Cardiac muscle cell (in vitro differentiated cells and primary cell): ENCODE measurements around the gene ZMYND11. TPM values are rescaled to one million over a fixed set of nuclear protein-coding genes. Genes with fewer than 3 reads are reported as not detected.
"Not testable (repeated sequence)": the region's sequence is repeated elsewhere in the genome, so short reads cannot be mapped to it uniquely, and the experiment has no call there.

ENCODE experiments used
- DNase-seq, 2 donors: peaks; one replicate each; pipeline versions ENCODE4 v3.0.0 to v3.0.0-alpha.2; 2010 to 2017; ENCODE audit warnings: low read depth in 1 of 2, low spot score in 1 of 2
- H3K27ac ChIP-seq: fragments of 200-600 bp; sonication (generic); 2 replicates; pipeline ENCODE4 v1.5.1; 2016
- H3K27me3 ChIP-seq: fragments of 200-600 bp; sonication (generic); 2 replicates; pipeline ENCODE4 v1.6.0; 2016; ENCODE audit warnings: control low read depth
- H3K36me3 ChIP-seq: fragments of 200-600 bp; sonication (generic); 2 replicates; pipeline ENCODE4 v1.5.1; 2016; ENCODE audit warnings: control low read depth
- H3K4me1 ChIP-seq: fragments of 200-600 bp; sonication (generic); 2 replicates; pipeline ENCODE4 v1.8.1; 2017; ENCODE audit warnings: low read depth, mild to moderate bottlenecking, mixed run types
- H3K4me3 ChIP-seq: fragments of 200-600 bp; sonication (generic); 2 replicates; pipeline ENCODE4 v1.5.1; 2016; ENCODE audit warnings: mild to moderate bottlenecking
- H3K9me3 ChIP-seq: fragments of 200-600 bp; sonication (generic); 2 replicates; pipeline ENCODE4 v1.5.1; 2017; ENCODE audit warnings: low read depth, mild to moderate bottlenecking, control low read depth
- polyA plus RNA-seq: library from polyadenylated mRNA; unstranded; fragments of >200 nt; fragmentation: Nextera tagmentation; extraction: Ambion mirVana; gene quantifications from 2 replicates; pipeline ENCODE4 v1.2.1, GENCODE V29; 2016
- total RNA-seq: library from RNA; depleted of rRNA; stranded (reverse); fragments of >200 nt; gene quantifications from 2 replicates; pipeline ENCODE4 v1.2.3, GENCODE V29; 2016
- TF ChIP-seq, protein P1 (sequence below): IDR thresholded peaks from 2 replicates; pipeline ENCODE4 v1.5.1; 2012; ENCODE audit warnings: low read depth, mild to moderate bottlenecking, low read length

Gene ZMYND11
- total and polyA plus RNA-seq, 2 experiments from 2014 or later, result 34.3 to 65.8 TPM

- no peak overlapping the region for H3K4me3 ChIP-seq
- no peaks in the 10 kb centered on the region for H3K27me3 ChIP-seq
- no peak for DNase-seq
- TF ChIP-seq, protein P1, sequence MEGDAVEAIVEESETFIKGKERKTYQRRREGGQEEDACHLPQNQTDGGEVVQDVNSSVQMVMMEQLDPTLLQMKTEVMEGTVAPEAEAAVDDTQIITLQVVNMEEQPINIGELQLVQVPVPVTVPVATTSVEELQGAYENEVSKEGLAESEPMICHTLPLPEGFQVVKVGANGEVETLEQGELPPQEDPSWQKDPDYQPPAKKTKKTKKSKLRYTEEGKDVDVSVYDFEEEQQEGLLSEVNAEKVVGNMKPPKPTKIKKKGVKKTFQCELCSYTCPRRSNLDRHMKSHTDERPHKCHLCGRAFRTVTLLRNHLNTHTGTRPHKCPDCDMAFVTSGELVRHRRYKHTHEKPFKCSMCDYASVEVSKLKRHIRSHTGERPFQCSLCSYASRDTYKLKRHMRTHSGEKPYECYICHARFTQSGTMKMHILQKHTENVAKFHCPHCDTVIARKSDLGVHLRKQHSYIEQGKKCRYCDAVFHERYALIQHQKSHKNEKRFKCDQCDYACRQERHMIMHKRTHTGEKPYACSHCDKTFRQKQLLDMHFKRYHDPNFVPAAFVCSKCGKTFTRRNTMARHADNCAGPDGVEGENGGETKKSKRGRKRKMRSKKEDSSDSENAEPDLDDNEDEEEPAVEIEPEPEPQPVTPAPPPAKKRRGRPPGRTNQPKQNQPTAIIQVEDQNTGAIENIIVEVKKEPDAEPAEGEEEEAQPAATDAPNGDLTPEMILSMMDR, result no peak
- H3K4me1 ChIP-seq, result peaks cover under 1% of the 10 kb centered on the region
- no peak overlapping the region for H3K27ac ChIP-seq
- peaks cover 15% of the 10 kb centered on the region for H3K36me3 ChIP-seq
- H3K9me3 ChIP-seq, result no peaks in the 10 kb centered on the region
Observed at GRCh38 chr10:184174-184573, 48.9 kb downstream of the ZMYND11 start.

- TF ChIP-seq, protein P1, result no peak
Observed at GRCh38 chr10:184911-185310, 49.7 kb downstream of the ZMYND11 start.

GRCh38 chr10:185571-185970 is 50.3 kb downstream of the ZMYND11 start:
- not testable (repeated sequence) for DNase-seq, H3K9me3 ChIP-seq, H3K4me1 ChIP-seq, H3K4me3 ChIP-seq, H3K27ac ChIP-seq, H3K27me3 ChIP-seq
- peaks cover 10% of the 10 kb centered on the region for H3K36me3 ChIP-seq

More at GRCh38 chr10:184911-185310, 49.7 kb downstream of the ZMYND11 start:
- H3K9me3 ChIP-seq, result no peaks in the 10 kb centered on the region
- H3K4me1 ChIP-seq, result no peaks in the 10 kb centered on the region
- H3K27ac ChIP-seq, result no peak overlapping the region
- no peak overlapping the region for H3K4me3 ChIP-seq
- H3K36me3 ChIP-seq, result peaks cover 15% of the 10 kb centered on the region
- no peak for DNase-seq
- H3K27me3 ChIP-seq, result no peaks in the 10 kb centered on the region

DNA sequence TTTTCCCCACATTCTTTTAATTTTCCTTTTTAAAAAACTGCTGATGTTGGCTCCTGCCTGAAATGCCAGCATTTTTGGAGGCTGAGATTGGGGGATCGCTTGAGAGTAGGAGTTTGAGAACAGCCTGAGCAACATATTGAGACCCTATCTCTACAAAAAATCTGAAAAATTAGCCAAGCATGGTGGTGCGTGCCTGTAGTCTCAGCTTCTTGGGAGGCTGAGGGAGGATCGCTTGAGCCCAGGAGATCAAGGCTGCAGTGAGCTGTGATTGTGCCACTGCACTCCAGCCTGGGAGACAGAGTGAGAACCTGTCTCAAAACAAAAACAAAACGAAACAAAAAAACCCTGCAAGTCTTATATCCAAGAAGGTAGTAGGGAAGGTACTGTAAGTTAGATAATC is 51.7 kb downstream of the ZMYND11 start:
- Histone ChIP-seq H3K27ac (no peak overlapping the region), H3K36me3 (no peaks in the 10 kb centered on the region), H3K4me1 (no peaks in the 10 kb centered on the region), H3K4me3 (no peak overlapping the region), H3K27me3 (no peaks in the 10 kb centered on the region), H3K9me3 (no peaks in the 10 kb centered on the region)
- DNase-seq, result no peak
- TF ChIP-seq, protein P1, result no peak

GRCh38 chr10:188546-188945 is 53.3 kb downstream of the ZMYND11 start:
- Histone ChIP-seq H3K27me3 (no peaks in the 10 kb centered on the region), H3K9me3 (no peaks in the 10 kb centered on the region), H3K27ac (no peak overlapping the region), H3K4me1 (no peaks in the 10 kb centered on the region), H3K36me3 (no peaks in the 10 kb centered on the region), H3K4me3 (no peak overlapping the region)
- DNase-seq, result no peak
- TF ChIP-seq, protein P1, result no peak

DNA sequence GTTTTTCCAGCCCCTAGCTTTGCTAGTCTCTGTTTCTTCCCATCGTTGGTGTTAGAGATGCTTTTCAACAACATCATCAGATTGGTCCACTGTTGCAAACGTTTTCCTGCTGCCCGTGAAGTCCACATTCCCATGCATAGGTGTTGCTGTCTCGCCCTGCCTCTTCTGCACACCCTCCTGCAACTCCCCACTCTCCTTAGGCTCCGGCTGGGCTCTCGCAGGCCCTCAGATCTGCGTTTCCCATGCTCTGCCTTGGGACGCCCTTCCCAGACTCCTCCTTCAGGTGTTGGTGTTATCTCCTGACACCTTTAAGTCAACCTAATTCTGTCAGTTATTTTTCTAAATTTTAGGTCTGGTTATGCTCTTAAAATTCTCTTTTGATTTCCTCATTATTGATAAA is 55.0 kb downstream of the ZMYND11 start:
- no peak overlapping the region for H3K4me3 ChIP-seq
- H3K9me3 ChIP-seq, result no peaks in the 10 kb centered on the region
- H3K4me1 ChIP-seq, result no peaks in the 10 kb centered on the region
- TF ChIP-seq, protein P1, result no peak
- H3K27me3 ChIP-seq, result no peaks in the 10 kb centered on the region
- no peak overlapping the region for H3K27ac ChIP-seq
- DNase-seq, result no peak
- no peaks in the 10 kb centered on the region for H3K36me3 ChIP-seq
